IMR-90 (cell line): ENCODE measurements around the gene TRAFD1. TPM values are rescaled to one million over a fixed set of nuclear protein-coding genes. Genes with fewer than 3 reads are reported as not detected.

Experiments used
- ATAC-seq: fragments of 200-7000 bp; cut with Tn5 transposase; 2 replicates; pipeline ENCODE4 v1.9.1; 2020; ENCODE audit warnings: low read depth, mild to moderate bottlenecking, moderate library complexity
- BruUV-seq: library from RNA; stranded (reverse); fragments of 400-500 nt; replicated peaks from 2 replicates; lab custom pipeline; 2021; lab: Mats Ljungman, UMichigan
- CTCF ChIA-PET: fragments of 300-600 bp; formaldehyde crosslinking; extraction: SDS; loops from one replicate; lab custom pipeline; 2021; ENCODE audit warnings: antibody characterized with exemption; lab: Yijun Ruan, JAX
- POLR2A ChIA-PET: fragments of 300-600 bp; sonication (Branson Sonifier 250); formaldehyde crosslinking; loops from one replicate; lab custom pipeline; 2022; ENCODE audit warnings: antibody characterized with exemption; ENCODE audit not compliant: unreplicated experiment; lab: Charles Lee
- DNase-seq: peaks from one replicate; pipeline ENCODE4 v3.0.0; 2013
- H2AFZ ChIP-seq: replicated peaks from 2 replicates; pipeline ENCODE3; 2013; ENCODE audit warnings: low read length, mild to moderate bottlenecking; ENCODE audit not compliant: poor library complexity
- H2AK5ac ChIP-seq: 2 replicates; pipeline ENCODE4 v1.6.1; 2013; ENCODE audit warnings: low read depth, low read length, inconsistent platforms
- H2AK9ac ChIP-seq: replicated peaks from 2 replicates; pipeline ENCODE3; 2013; ENCODE audit warnings: mild to moderate bottlenecking, low read depth, low read length, moderate library complexity; ENCODE audit not compliant: poor library complexity
- H2BK120ac ChIP-seq: 2 replicates; pipeline ENCODE4 v1.6.1; 2013; ENCODE audit warnings: low read depth, low read length, inconsistent platforms
- H2BK15ac ChIP-seq: 3 replicates; pipeline ENCODE4 v1.6.1; 2013; ENCODE audit warnings: low read depth, low read length, inconsistent platforms
- H2BK20ac ChIP-seq: 2 replicates; pipeline ENCODE4 v1.6.1; 2013; ENCODE audit warnings: low read depth, mild to moderate bottlenecking, inconsistent platforms, low read length, moderate library complexity
- H2BK5ac ChIP-seq: 2 replicates; pipeline ENCODE4 v1.6.1; 2013; ENCODE audit warnings: mild to moderate bottlenecking, low read depth, low read length, inconsistent platforms; ENCODE audit not compliant: poor library complexity, severe bottlenecking
- H3K14ac ChIP-seq: replicated peaks from 2 replicates; pipeline ENCODE4 v1.6.1; 2013; ENCODE audit warnings: low read depth, low read length, inconsistent platforms
- H3K18ac ChIP-seq: 2 replicates; pipeline ENCODE4 v1.6.1; 2013; ENCODE audit warnings: low read depth, low read length, control low read depth
- H3K23ac ChIP-seq: 2 replicates; pipeline ENCODE4 v1.6.1; 2013; ENCODE audit warnings: low read depth, low read length, inconsistent platforms
- H3K27ac ChIP-seq: 2 replicates; pipeline ENCODE4 v1.5.1; 2013; ENCODE audit warnings: mild to moderate bottlenecking, control low read depth, low read length; ENCODE audit not compliant: insufficient read depth
- H3K27me3 ChIP-seq: 2 replicates; pipeline ENCODE4 v1.6.1; 2013; ENCODE audit warnings: low read length; ENCODE audit not compliant: control insufficient read depth, insufficient read depth
- H3K36me3 ChIP-seq: 2 replicates; pipeline ENCODE4 v1.6.1; 2013; ENCODE audit warnings: low read length, mixed read lengths; ENCODE audit not compliant: control insufficient read depth, insufficient read depth
- H3K4ac ChIP-seq: 2 replicates; pipeline ENCODE4 v1.6.1; 2013; ENCODE audit warnings: low read depth, low read length, inconsistent platforms
- H3K4me1 ChIP-seq: 2 replicates; pipeline ENCODE4 v1.6.1; 2013; ENCODE audit warnings: low read length, mixed read lengths; ENCODE audit not compliant: control insufficient read depth, insufficient read depth
- H3K4me2 ChIP-seq: 2 replicates; pipeline ENCODE4 v1.6.1; 2013; ENCODE audit warnings: low read depth, mild to moderate bottlenecking, control low read depth, low read length, moderate library complexity
- H3K4me3 ChIP-seq: 2 replicates; pipeline ENCODE4 v1.5.1; 2013; ENCODE audit warnings: low read depth, mild to moderate bottlenecking, control low read depth, low read length, moderate library complexity; ENCODE audit not compliant: insufficient read depth
- H3K56ac ChIP-seq: 2 replicates; pipeline ENCODE4 v1.6.1; 2013; ENCODE audit warnings: low read length, inconsistent platforms; ENCODE audit not compliant: insufficient read depth; ENCODE audit errors: extremely low read depth
- H3K79me1 ChIP-seq, 2 experiments: 2 replicates each; pipeline ENCODE4 v1.6.1; 2013; ENCODE audit warnings: low read length in 2 of 2, inconsistent platforms in 1 of 2, low read depth in 1 of 2
- H3K9ac ChIP-seq: 2 replicates; pipeline ENCODE4 v1.6.1; 2013; ENCODE audit warnings: low read depth, low read length, control low read depth
- H3K9me1 ChIP-seq: 2 replicates; pipeline ENCODE4 v1.6.1; 2013; ENCODE audit warnings: low read length, inconsistent platforms; ENCODE audit not compliant: insufficient read depth
- H3K9me3 ChIP-seq: 2 replicates; pipeline ENCODE4 v1.6.1; 2013; ENCODE audit warnings: low read length; ENCODE audit not compliant: control insufficient read depth, insufficient read depth
- H4K20me1 ChIP-seq: 2 replicates; pipeline ENCODE4 v1.6.1; 2013; ENCODE audit warnings: low read length, inconsistent platforms; ENCODE audit not compliant: insufficient read depth
- H4K5ac ChIP-seq: 2 replicates; pipeline ENCODE4 v1.6.1; 2013; ENCODE audit warnings: mild to moderate bottlenecking, low read depth, low read length, control low read depth
- H4K8ac ChIP-seq, 2 experiments: 2 replicates each; pipeline ENCODE4 v1.6.1; 2013; ENCODE audit warnings: low read depth in 2 of 2, low read length in 2 of 2, control low read depth in 1 of 2, inconsistent platforms in 1 of 2
- H4K91ac ChIP-seq: 2 replicates; pipeline ENCODE4 v1.6.1; 2013; ENCODE audit warnings: low read depth, low read length, inconsistent platforms; ENCODE audit not compliant: insufficient read depth
- CTCF ChIP-seq: conservative IDR thresholded peaks from 2 replicates; pipeline ENCODE4 v1.5.1; 2012; ENCODE audit warnings: mild to moderate bottlenecking, low read depth, low read length, improper control_type of control experiment
- FOS ChIP-seq: fragments of 150-350 bp; IDR thresholded peaks from 2 replicates; pipeline ENCODE4 v1.6.1; 2016; ENCODE audit warnings: low read depth, low read length
- MAZ ChIP-seq: IDR thresholded peaks from 2 replicates; pipeline ENCODE4 v1.6.1; 2012; ENCODE audit warnings: low read depth, mild to moderate bottlenecking, low read length, improper control_type of control experiment, moderate library complexity, borderline replicate concordance
- MXI1 ChIP-seq: IDR thresholded peaks from 2 replicates; pipeline ENCODE4 v1.6.1; 2012; ENCODE audit warnings: low read depth, mild to moderate bottlenecking, low read length, moderate library complexity, borderline replicate concordance
- NFE2L2 ChIP-seq: fragments of 150-350 bp; IDR thresholded peaks from 2 replicates; pipeline ENCODE4 v1.6.1; 2016; ENCODE audit warnings: low read depth, mild to moderate bottlenecking, low read length
- RAD21 ChIP-seq: IDR thresholded peaks from 2 replicates; pipeline ENCODE4 v1.6.1; 2012; ENCODE audit warnings: low read length, improper control_type of control experiment
- WGBS, 2 experiments: methylation state at CpG; one replicate each; pipeline versions ENCODE4 v1.1.5 to v1.1.7; 2013; ENCODE audit warnings: missing lambda C conversion rate in 2 of 2; ENCODE audit not compliant: insufficient read length in 1 of 2; ENCODE audit errors: extremely low coverage in 2 of 2; 5-methylcytosine and 5-hydroxymethylcytosine counted together
- dilution Hi-C: fragments of 300-500 bp; cut with HindIII; formaldehyde crosslinking; loops from one replicate; pipeline ENCODE4 v1.14.3; 2018; ENCODE audit warnings: low sequenced_read_pairs; ENCODE audit not compliant: unreplicated experiment
- in situ Hi-C: fragments of 300-500 bp; cut with MboI; formaldehyde crosslinking; loops from 3 replicates; pipeline ENCODE4 v1.14.3; 2019; ENCODE audit warnings: low sequenced_read_pairs, inconsistent platforms, mixed read lengths
- intact Hi-C: fragments of 100-400 bp; cut with micrococcal nuclease; formaldehyde crosslinking; loops from 2 replicates; pipeline ENCODE4 v1.10.0; 2022
- polyA plus RNA-seq, 3 experiments: library from polyadenylated mRNA; depleted of rRNA; stranded (reverse); fragments of >200 nt; gene quantifications; 2 replicates each; pipeline ENCODE4 v1.2.3, GENCODE V29; 2012; ENCODE audit warnings: low replicate concordance in 1 of 3
- total RNA-seq: library from RNA; depleted of rRNA; stranded (reverse); fragments of >200 nt; gene quantifications from 2 replicates; pipeline ENCODE4 v1.2.3, GENCODE V29; 2012

TRAFD1 gene
- total and polyA plus RNA-seq, 2 of the 4 experiments (the other 2 are of a cell fraction) = 41.3 to 70.4 TPM

GRCh38 chr12:112140728-112141127, 15.4 kb downstream of the TRAFD1 start:
- BruUV-seq = no TSS peak
- no peak overlapping the region for H4K8ac ChIP-seq

More at GRCh38 chr12:112140728-112141127, 15.4 kb downstream of the TRAFD1 start:
- Histone ChIP-seq H3K23ac (no peak overlapping the region), H3K36me3 (peaks cover 67% of the 10 kb centered on the region), H3K4me2 (no peak overlapping the region), H3K27me3 (no peaks in the 10 kb centered on the region), H2BK5ac (no peak overlapping the region), H3K14ac (no peak overlapping the region), H4K91ac (no peak overlapping the region), H3K9me3 (no peaks in the 10 kb centered on the region), H3K9me1 (no peaks in the 10 kb centered on the region), H2BK120ac (no peak overlapping the region), H3K18ac (no peak overlapping the region), H3K27ac (no peak overlapping the region), H4K5ac (no peak overlapping the region), H3K4me3 (no peak overlapping the region), H3K56ac (no peak overlapping the region), H4K20me1 (no peaks in the 10 kb centered on the region), H3K4me1 (no peaks in the 10 kb centered on the region), H3K4ac (no peak overlapping the region), H2BK20ac (no peak overlapping the region), H2AK5ac (no peak overlapping the region), H2BK15ac (no peak overlapping the region), H2AK9ac (no peak overlapping the region), H3K79me1 (peaks cover 12 to 17% of the 10 kb centered on the region in 2 experiments; a peak in 3 of 4 replicates), H2AFZ (no peak overlapping the region), H3K9ac (no peak overlapping the region)
- TF ChIP-seq MXI1 (no peak), MAZ (no peak), NFE2L2 (no peak), CTCF (no peak), RAD21 (no peak), FOS (no peak)
- in situ Hi-C loops (no loop called here), intact Hi-C loops (no loop called here), dilution Hi-C loops (no loop called here)
- no CpG with 5 or more reads among the region's 5 CpGs for WGBS, 2 experiments
- no peak for DNase-seq
- ChIA-PET CTCF (no interaction called here), POLR2A (no interaction called here)
- no peak for ATAC-seq
